NCI-H82 treated with DMSO at 0.1 percent for 48 hours (cell line): ENCODE data around the gene LIG1.

ENCODE experiments used
- DNase-seq: peaks from one replicate; lab custom pipeline; 2025; ENCODE audit not compliant: unreplicated experiment; lab: John Stamatoyannopoulos, UW

Gene LIG1

GRCh38 chr19:48182434-48182833 lies 12.3 kb upstream of the LIG1 start:
- DNase-seq = no peak

DNA sequence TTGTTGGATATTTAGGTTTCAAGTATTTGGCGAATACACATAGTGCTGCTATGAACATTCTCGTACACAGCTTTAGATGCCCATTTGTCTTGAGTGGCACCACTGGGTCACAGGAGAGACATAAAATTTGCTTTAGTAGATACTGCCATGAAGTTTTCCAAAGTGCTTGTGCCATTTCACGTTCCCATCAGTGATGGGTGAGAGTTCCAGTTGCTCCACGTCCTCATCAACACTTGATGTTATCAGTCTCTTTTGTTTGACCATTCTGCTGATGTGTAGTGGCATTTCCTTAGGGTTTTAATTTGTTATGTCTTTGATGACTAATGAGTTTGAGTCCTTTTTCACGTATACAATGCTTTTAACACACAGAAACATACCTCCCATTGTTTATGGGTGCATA lies 11.4 kb upstream of the LIG1 start:
- DNase-seq = no peak

GRCh38 chr19:48176226-48176625 lies 6.1 kb upstream of the LIG1 start:
- DNase-seq = no peak

GRCh38 chr19:48175578-48175977 lies 5.4 kb upstream of the LIG1 start:
- DNase-seq = no peak

GRCh38 chr19:48174445-48175030 lies 4.4 kb upstream of the LIG1 start:
- no peak for DNase-seq

DNA sequence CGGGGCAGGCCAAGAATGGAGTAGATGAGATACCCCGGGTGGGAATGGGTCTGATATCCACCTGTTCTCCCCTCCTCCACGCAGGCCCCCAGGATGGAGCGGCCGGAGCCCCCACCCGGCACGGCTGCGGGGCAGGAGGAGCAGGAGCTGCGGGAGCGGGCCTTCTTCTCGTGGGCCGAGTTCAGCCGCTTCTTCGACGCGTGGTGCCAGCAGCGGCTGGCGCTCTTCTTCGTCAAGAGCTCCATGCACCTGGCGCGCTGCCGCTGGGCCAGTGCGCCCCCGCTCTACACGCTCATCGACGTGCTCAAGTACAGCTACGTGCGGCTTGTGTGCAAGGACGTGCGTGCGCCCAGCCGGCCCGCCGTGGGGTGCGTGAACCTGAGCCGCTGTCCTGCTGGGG lies 1.6 kb upstream of the LIG1 start:
- DNase-seq = no peak

DNA sequence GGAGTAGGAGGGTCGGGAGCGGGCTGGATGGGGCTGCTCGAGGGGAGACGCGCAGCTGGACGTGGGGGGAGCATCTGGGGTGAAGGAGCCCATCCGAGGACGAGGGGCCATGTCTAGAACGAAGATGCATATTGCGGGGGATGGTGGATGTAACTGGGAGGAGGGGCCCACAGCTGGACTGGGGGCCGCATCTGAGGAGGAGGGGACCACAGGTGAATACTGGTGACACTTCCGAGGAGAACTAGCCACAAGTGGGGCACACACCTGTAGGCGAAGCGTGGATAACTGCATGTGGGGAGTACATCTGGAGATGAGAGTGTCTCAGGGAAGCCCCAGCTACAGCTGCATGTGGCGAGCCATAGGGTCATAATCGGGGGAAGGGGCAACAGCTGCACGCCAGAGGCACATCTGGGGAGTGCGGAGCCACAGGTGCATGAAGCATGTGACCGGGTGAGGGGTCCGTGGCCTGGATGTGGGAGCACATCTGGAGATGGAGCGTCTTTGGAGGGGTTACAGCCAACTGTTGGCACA lies 738 bp upstream of the LIG1 start:
- DNase-seq = no peak

- DNase-seq = peak; percentile 68
These were observed 586 bp downstream of the LIG1 start for GRCh38 chr19:48169578-48169938.

DNA sequence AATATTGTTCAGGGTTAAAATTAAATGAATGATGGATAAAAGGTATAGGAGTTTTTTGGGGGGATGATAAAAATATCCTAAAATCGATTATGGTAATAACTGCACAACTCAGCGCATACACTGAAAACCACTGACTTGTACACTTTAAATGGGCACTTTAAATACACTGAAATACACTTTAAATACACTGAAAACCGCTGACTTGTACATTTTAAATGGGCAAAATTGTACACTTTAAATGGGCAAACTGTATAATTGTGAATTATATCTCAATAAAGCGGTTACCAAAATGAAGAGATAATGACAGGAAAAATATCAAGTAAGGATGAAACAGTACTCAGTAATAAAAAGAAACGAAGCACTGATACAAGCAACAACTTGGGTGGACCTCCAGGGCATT lies 1.5 kb downstream of the LIG1 start:
- no peak for DNase-seq

- no peak for DNase-seq
These were observed 11.8 kb downstream of the LIG1 start for GRCh38 chr19:48158210-48158790.

DNA sequence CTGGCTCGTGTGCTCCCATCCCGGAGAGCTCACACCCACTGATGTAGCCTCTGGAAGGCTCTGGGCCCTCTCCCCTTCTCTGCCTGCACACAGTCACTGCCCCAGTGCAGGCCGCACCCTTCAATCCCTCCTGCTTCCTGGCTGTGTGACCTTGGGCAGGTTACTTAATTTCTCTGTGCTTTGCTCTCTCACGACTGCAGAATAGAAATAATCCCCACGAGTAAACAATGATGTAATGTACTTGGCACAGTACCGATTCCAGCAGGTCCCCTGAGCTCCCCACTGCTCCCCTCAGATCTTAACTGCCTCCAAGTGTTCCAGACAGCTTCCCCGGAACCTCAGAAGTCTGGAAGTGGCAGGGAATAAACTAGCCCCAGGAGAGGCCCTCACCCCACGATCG lies 16.1 kb downstream of the LIG1 start:
- no peak for DNase-seq

GRCh38 chr19:48152551-48152950 lies 17.6 kb downstream of the LIG1 start:
- peak; percentile 30 for DNase-seq

DNA sequence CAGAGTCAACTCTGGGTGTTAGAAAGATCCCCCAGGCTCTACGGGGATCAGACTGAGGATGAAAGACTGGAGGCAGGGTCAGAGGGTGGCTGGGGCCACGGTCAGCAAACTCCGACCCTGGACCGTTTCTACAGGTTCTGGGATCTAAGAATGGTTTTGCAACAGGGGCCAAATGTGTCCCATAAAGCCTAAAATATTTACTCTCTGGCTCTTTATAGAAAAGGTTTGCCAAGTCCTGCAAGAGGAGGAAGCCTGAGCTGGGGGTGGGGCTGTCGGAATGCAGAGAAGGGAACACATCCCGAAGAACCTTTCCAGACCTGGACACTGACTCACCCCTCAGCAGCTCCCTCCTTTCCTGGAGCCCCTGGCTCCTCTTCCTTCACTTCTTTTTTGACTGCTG lies 20.7 kb downstream of the LIG1 start:
- DNase-seq = no peak

DNA sequence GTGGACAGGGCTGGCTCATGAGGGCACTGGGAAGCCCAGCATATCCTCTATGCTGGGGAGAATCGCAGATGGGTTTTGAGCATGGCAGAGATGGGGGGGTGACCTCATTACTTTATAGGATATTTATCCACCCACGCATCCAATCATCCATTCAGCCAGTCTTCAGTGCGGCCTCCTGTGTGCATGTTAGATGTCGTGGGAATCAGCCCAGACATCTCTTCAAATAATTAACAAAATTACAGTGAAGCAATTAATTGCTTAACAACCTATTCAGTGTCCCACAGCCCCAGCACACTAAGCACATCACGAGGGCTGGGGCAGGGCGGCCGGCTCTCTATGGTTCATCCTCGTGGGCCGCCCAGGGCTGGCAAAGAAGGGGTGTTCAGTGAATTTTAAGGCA lies 21.6 kb downstream of the LIG1 start:
- no peak for DNase-seq

- no peak for DNase-seq
These were observed 22.5 kb downstream of the LIG1 start for GRCh38 chr19:48147597-48148175.

DNA sequence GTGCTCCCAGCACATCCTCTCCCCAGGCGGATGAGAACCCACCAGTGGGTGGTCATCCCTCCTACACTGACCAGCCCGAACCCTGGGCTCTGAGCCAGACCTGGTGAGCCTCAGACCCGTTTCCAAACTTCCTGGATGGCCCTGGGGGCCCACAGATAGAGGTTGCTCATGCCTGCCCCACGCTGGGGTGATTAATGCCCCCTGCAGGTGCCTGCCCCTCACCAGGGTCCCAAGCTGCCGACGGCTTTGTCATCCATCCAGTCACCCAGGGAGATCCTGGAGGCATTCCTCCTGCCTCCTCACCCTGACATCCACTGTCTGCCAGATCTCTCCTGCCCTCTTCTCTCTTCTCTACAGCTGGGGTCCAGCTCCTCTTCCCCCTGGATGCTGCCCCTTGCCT lies 31.1 kb downstream of the LIG1 start:
- DNase-seq = no peak

DNA sequence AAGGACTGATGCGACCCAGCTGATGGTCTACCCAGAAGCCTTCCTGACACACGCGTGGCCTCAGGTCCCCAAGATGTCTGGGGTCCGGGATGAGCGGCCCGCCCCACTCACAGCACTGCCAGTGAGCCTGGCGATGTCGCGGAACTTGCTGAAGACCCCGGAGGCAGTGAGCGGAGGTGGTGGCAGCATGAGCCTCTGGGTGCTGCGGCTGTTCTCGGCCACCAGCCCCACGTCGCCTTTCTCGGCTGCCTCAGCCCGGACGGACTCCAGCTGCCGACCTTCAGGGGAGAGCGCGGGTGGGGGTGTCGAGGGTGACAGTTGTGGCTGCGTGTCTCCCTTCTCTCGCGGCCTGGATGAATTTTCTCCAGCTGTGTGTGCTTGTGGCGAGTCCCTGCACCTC lies 32.7 kb downstream of the LIG1 start:
- no peak for DNase-seq

GRCh38 chr19:48136547-48136946 lies 33.6 kb downstream of the LIG1 start:
- DNase-seq = no peak

GRCh38 chr19:48135411-48135810 lies 34.7 kb downstream of the LIG1 start:
- no peak for DNase-seq

DNA sequence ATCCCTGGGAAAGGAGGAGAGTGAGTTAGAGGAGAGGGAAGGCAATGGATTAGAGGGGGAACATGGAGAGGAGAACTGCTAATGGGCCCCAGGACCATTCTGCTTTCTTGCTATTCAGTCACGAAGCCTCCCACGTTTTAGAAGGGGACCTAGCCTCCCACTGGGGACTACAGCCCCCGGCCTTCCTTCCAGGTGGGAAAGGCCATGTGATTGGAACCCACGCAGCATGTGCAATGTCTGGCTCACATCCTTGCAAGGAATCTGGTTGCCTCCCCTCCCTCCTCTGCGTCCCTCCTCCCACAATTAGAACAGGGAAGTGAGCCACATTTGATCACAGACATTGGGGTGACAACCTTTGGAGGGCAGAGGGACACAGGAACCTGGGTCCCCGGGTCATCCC lies 37.0 kb downstream of the LIG1 start:
- DNase-seq = no peak

GRCh38 chr19:48127561-48127960 lies 42.6 kb downstream of the LIG1 start:
- DNase-seq = no peak

DNA sequence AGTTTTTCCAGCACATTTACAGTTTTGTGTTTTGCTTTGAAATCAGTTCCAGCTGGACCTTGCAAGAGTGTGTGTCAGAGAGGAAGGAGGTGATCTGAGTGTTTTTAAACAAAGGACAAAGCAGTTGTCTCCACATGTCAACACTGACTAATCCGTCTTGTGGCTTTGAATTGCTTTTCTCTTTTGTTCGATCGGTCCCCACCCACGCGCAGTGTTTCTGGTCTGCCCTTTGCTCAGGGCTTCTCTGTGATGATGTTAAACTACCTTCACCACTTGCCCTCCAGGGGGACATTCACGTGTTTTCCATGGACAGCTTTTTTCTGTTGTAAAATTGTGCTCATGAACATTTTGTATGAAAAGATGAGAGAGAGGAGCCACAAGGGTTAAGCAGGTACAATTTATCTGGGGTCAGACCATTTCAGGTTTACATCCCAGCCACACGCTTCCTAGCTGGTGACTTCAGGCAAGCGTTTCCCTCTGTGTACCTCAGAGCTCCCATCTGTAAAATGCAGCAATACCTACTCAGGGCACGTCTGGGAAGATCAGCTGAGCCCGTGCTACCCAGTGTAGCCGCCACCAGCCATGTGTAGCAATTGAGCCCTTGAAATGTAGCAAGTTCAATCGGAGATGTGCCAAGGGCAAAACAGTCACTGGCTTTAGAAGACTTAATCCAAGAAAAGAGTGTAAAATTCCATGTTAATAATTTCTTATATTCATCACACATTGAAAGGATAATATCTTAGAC lies 46.1 kb downstream of the LIG1 start:
- no peak for DNase-seq
